ENCODE results near the gene CLDN22. TPM values are rescaled to one million over a fixed set of nuclear protein-coding genes. Genes with fewer than 3 reads are reported as not detected.
"Not testable (repeated sequence)": the region's sequence is repeated elsewhere in the genome, so short reads cannot be mapped to it uniquely, and the experiment has no call there.

The CLDN22 gene
- total and polyA plus RNA-seq, 2 of the 8 experiments (the other 6 are each of a cell fraction or from before 2014, with no cell fraction given) = not detected

- H3K18ac ChIP-seq (ENCODE audit: extremely low read depth, low read length); H2AFZ ChIP-seq (ENCODE audit: low read length); H4K8ac ChIP-seq (ENCODE audit: extremely low read depth, insufficient read depth, low read length); FAIRE-seq; H3K79me1 ChIP-seq (ENCODE audit: low read depth, low read length); H3K14ac ChIP-seq (ENCODE audit: insufficient read length); H3K27ac ChIP-seq (ENCODE audit: low read depth, low read length); H2BK120ac ChIP-seq (replicated peaks; ENCODE audit: low read depth, low read length); H2BK12ac ChIP-seq (ENCODE audit: low read depth, low read length); H2BK20ac ChIP-seq (ENCODE audit: low read length); H4K5ac ChIP-seq (ENCODE audit: insufficient read length, low read depth, low read length); H2BK5ac ChIP-seq (ENCODE audit: low read depth, low read length); H3K36me3 ChIP-seq (ENCODE audit: control insufficient read depth in 2 of 4, insufficient read depth in 4 of 4, low read length in 3 of 4); H2AK5ac ChIP-seq (ENCODE audit: low read depth, low read length); H3K9ac ChIP-seq (replicated peaks in 1 of 4; ENCODE audit: extremely low read depth in 1 of 4, low read depth in 3 of 4, low read length in 3 of 4); CTCF ChIA-PET (ENCODE audit: partially characterized antibody); H3K79me2 ChIP-seq (ENCODE audit: control insufficient read depth in 1 of 2, insufficient read depth in 2 of 2, low read length in 2 of 2); H4K91ac ChIP-seq (replicated peaks; ENCODE audit: insufficient read length, low read length); H3K56ac ChIP-seq (replicated peaks; ENCODE audit: insufficient read length, low read depth, low read length); DNase-seq (ENCODE audit: low read depth in 1 of 2, low spot score in 2 of 2); H3K23ac ChIP-seq (ENCODE audit: insufficient read length); H3K9me3 ChIP-seq (ENCODE audit: insufficient read depth in 2 of 2, low read depth in 1 of 2, low read length in 1 of 2); H2BK15ac ChIP-seq (ENCODE audit: low read length); H3K4me2 ChIP-seq (ENCODE audit: insufficient read depth in 1 of 2, low read depth in 2 of 2, low read length in 2 of 2); H3K4me1 ChIP-seq (replicated peaks in 1 of 4; ENCODE audit: control insufficient read depth in 3 of 4, insufficient read depth in 4 of 4, low read length in 3 of 4); H3K4me3 ChIP-seq (ENCODE audit: extremely low read depth in 1 of 4, insufficient read depth in 2 of 4, low read depth in 3 of 4, low read length in 4 of 4); POLR2A ChIA-PET (ENCODE audit: partially characterized antibody); H3K4ac ChIP-seq (replicated peaks; ENCODE audit: insufficient read length, low read depth, low read length); H3K27me3 ChIP-seq (replicated peaks in 1 of 4; ENCODE audit: control insufficient read depth in 3 of 4, extremely low read depth in 1 of 4, insufficient read depth in 3 of 4, low read length in 3 of 4); H3K23me2 ChIP-seq (ENCODE audit: low read depth, low read length); H4K20me1 ChIP-seq (replicated peaks in 1 of 2; ENCODE audit: control insufficient read depth in 1 of 2, insufficient read depth in 2 of 2, low read length in 2 of 2): not testable (repeated sequence)
- WGBS, 2 experiments (ENCODE audit: extremely low coverage in 1 of 2, insufficient coverage in 1 of 2, insufficient read length in 1 of 2, insufficient replicate concordance in 2 of 2, low coverage in 1 of 2, low lambda C conversion rate in 2 of 2, missing lambda C conversion rate in 1 of 2) = 84% methylated on average over 6 of the region's 6 CpGs; no CpG with 5 or more reads in 1 of the 2 experiments
Measured at GRCh38 chr4:183326387-183326786, 6.3 kb upstream of the CLDN22 start.

Measured in H1 (cell line).